ENCODE measurements around the gene CADPS2. TPM values are rescaled to one million over a fixed set of nuclear protein-coding genes. Genes with fewer than 3 reads are reported as not detected.

The CADPS2 gene
- total RNA-seq, 1 experiment from 2014 or later = 12.2 TPM

- TF ChIP-seq E2F5 (CRISPR knock-in tag; IDR thresholded peaks at IDR 0.05) = no peak
- TF ChIP-seq ZNF317 (CRISPR knock-in tag; IDR thresholded peaks at IDR 0.05; ENCODE audit: borderline replicate concordance, low read depth) = no peak
- no peak for TF ChIP-seq CTCF (IDR thresholded peaks at IDR 0.05)
These were observed 18.7 kb downstream of the CADPS2 start (continued) for GRCh38 chr7:122867471-122867980.

GRCh38 chr7:122864838-122865237, 21.4 kb downstream of the CADPS2 start:
- H3K36me3 Mint-ChIP-seq = peaks cover 16% of the 10 kb centered on the region
- CTCF ChIA-PET = no interaction called here
- no peak overlapping the region for H3K27ac Mint-ChIP-seq
- H3K4me3 Mint-ChIP-seq = no peak overlapping the region
- H3K27me3 Mint-ChIP-seq (ENCODE audit: low read depth) = no peaks in the 10 kb centered on the region
- DNase-seq (ENCODE audit: low spot score) = no peak
- ATAC-seq = no peak
- TF ChIP-seq HMGA2 (CRISPR knock-in tag; IDR thresholded peaks at IDR 0.05) (no peak), EMX1 (CRISPR knock-in tag; IDR thresholded peaks at IDR 0.05) (no peak), HMGXB4 (CRISPR knock-in tag; IDR thresholded peaks at IDR 0.05) (no peak), GABPB1 (CRISPR knock-in tag; IDR thresholded peaks at IDR 0.05) (no peak), USF1 (CRISPR knock-in tag; IDR thresholded peaks at IDR 0.05) (no peak), FOXJ3 (CRISPR knock-in tag; IDR thresholded peaks at IDR 0.05; ENCODE audit: borderline replicate concordance) (no peak), ZBTB21 (CRISPR knock-in tag; IDR thresholded peaks at IDR 0.05; ENCODE audit: borderline replicate concordance) (no peak), SMAD3 (CRISPR knock-in tag; IDR thresholded peaks at IDR 0.05; ENCODE audit: borderline replicate concordance) (no peak)
- peaks cover 18% of the 10 kb centered on the region for H3K9me3 Mint-ChIP-seq
- POLR2A ChIA-PET = no interaction called here
- peaks cover 5% of the 10 kb centered on the region for H3K4me1 Mint-ChIP-seq

- Mint-ChIP-seq H3K27ac (no peak overlapping the region), H3K27me3 (ENCODE audit: low read depth) (no peaks in the 10 kb centered on the region), H3K9me3 (peaks cover 11% of the 10 kb centered on the region), H3K36me3 (peaks cover 10% of the 10 kb centered on the region), H3K4me1 (peaks cover 5% of the 10 kb centered on the region), H3K4me3 (no peak overlapping the region)
- ChIA-PET CTCF (no interaction called here), POLR2A (no interaction called here)
- TF ChIP-seq ZNF416 (CRISPR knock-in tag; IDR thresholded peaks at IDR 0.05) (no peak), ZNF317 (CRISPR knock-in tag; IDR thresholded peaks at IDR 0.05; ENCODE audit: borderline replicate concordance, low read depth) (no peak), CBFB (CRISPR knock-in tag; IDR thresholded peaks at IDR 0.05; ENCODE audit: low read depth) (no peak), ERG (CRISPR knock-in tag; IDR thresholded peaks at IDR 0.05) (no peak), GABPB1 (CRISPR knock-in tag; IDR thresholded peaks at IDR 0.05) (no peak), NR2C2 (CRISPR knock-in tag; IDR thresholded peaks at IDR 0.05) (no peak), FOXJ3 (CRISPR knock-in tag; IDR thresholded peaks at IDR 0.05; ENCODE audit: borderline replicate concordance) (no peak)
- DNase-seq (ENCODE audit: low spot score) (no peak), ATAC-seq (no peak)
These were observed 22.2 kb downstream of the CADPS2 start for GRCh38 chr7:122864016-122864415.

Data from WTC11 (cell line).